ENCODE results near the gene RASSF5. TPM values are rescaled to one million over a fixed set of nuclear protein-coding genes. Genes with fewer than 3 reads are reported as not detected.
"Not testable (repeated sequence)": the region's sequence is repeated elsewhere in the genome, so short reads cannot be mapped to it uniquely, and the experiment has no call there.

RASSF5 gene
- polyA plus RNA-seq, 4 donors = 4.6 to 6.6 (median 4.9) TPM

DNA sequence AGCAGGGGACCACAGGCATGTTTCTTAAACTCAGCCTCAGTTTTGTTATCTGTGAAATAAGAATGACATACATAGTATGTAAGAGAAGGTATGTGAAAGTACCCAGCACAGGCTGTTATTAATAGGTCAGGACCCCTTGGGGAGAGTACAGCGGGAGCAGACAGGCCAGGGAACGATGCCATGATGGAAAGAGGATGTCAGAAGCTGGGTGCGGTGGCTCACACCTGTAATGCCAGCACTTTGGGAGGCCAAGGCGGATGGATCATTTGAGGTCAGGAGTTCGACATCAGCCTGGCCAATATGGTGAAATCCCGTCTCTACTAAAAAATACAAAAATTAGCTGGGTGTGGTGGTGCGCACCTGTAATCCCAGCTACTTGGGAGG lies 73.8 kb downstream of the RASSF5 start:
- not testable (repeated sequence) for DNase-seq (ENCODE audit: low read depth in 4 of 4, low spot score in 2 of 4)

- DNase-seq (ENCODE audit: low read depth in 4 of 4, low spot score in 2 of 4) = no peak
Measured at GRCh38 chr1:206581571-206581981, 74.2 kb downstream of the RASSF5 start.

DNA sequence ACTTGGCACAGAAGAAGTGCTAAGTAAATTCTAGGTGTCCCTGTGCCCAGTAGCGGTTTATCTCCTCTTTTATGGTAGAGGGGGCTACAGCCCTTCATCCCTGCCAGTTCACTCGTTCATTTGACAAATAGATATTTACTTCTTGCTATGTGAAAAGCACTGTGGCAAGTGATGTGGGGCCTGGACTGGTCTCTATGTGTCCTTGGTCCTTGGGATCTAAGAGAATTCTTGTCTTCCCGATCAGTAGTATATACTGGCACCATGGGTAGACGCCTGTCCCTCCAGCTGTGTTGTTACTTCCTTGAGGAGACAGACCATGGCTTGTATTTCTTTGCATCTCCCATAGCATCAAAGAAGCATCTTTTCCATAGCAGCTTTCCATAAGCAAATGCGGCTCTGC lies 75.2 kb downstream of the RASSF5 start:
- no peak for DNase-seq (ENCODE audit: low read depth in 4 of 4, low spot score in 2 of 4)

GRCh38 chr1:206582971-206583706 lies 75.8 kb downstream of the RASSF5 start:
- no peak for DNase-seq (ENCODE audit: low read depth in 4 of 4, low spot score in 2 of 4)

- peak in 1 of 4 donors; percentile 50 for DNase-seq (ENCODE audit: low read depth in 4 of 4, low spot score in 2 of 4)
Measured at GRCh38 chr1:206583707-206584648, 76.6 kb downstream of the RASSF5 start.

GRCh38 chr1:206584683-206585082 lies 77.4 kb downstream of the RASSF5 start:
- DNase-seq (ENCODE audit: low read depth in 4 of 4, low spot score in 2 of 4) = no peak

DNA sequence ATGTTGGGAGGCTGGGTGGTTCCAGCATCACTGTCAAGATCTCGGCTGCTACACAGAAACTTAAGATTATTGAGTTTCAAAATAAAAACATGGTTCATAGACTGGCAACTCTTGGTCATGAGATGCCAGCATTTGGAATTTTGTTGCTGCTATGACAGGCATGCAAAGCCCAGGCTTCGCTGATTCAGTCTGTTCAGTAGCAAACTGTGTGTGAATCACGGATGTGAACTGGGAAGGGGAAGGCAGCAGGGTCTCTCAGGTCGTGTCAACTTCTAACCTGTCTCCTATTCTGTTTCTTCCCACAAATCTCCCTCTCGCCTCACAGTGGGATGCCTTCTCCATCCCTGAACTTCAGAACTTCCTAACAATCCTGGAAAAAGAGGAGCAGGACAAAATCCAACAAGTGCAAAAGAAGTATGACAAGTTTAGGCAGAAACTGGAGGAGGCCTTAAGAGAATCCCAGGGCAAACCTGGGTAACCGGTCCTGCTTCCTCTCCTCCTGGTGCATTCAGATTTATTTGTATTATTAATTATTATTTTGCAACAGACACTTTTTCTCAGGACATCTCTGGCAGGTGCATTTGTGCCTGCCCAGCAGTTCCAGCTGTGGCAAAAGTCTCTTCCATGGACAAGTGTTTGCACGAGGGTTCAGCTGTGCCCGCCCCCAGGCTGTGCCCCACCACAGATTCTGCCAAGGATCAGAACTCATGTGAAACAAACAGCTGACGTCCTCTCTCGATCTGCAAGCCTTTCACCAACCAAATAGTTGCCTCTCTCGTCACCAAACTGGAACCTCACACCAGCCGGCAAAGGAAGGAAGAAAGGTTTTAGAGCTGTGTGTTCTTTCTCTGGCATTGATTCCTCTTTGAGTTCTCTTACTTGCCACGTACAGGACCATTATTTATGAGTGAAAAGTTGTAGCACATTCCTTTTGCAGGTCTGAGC lies 79.4 kb downstream of the RASSF5 start:
- no peak for DNase-seq (ENCODE audit: low read depth in 4 of 4, low spot score in 2 of 4)

DNA sequence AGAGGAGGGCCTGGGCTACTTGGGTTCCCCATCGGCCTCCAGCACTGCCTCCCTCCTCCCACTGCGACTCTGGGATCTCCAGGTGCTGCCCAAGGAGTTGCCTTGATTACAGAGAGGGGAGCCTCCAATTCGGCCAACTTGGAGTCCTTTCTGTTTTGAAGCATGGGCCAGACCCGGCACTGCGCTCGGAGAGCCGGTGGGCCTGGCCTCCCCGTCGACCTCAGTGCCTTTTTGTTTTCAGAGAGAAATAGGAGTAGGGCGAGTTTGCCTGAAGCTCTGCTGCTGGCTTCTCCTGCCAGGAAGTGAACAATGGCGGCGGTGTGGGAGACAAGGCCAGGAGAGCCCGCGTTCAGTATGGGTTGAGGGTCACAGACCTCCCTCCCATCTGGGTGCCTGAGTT lies 80.6 kb downstream of the RASSF5 start:
- DNase-seq (ENCODE audit: low read depth in 4 of 4, low spot score in 2 of 4) = no peak

DNA sequence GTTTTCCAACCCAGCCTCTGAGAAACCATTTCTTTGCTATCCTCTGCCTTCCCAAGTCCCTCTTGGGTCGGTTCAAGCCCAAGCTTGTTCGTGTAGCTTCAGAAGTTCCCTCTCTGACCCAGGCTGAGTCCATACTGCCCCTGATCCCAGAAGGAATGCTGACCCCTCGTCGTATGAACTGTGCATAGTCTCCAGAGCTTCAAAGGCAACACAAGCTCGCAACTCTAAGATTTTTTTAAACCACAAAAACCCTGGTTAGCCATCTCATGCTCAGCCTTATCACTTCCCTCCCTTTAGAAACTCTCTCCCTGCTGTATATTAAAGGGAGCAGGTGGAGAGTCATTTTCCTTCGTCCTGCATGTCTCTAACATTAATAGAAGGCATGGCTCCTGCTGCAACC lies 81.2 kb downstream of the RASSF5 start:
- DNase-seq (ENCODE audit: low read depth in 4 of 4, low spot score in 2 of 4) = no peak

GRCh38 chr1:206589206-206589605 lies 81.9 kb downstream of the RASSF5 start:
- peak in 2 of 4 donors; percentile 25 to 35 for DNase-seq (ENCODE audit: low read depth in 4 of 4, low spot score in 2 of 4)

- no peak for DNase-seq (ENCODE audit: low read depth in 4 of 4, low spot score in 2 of 4)
Measured at GRCh38 chr1:206590025-206590758, 82.9 kb downstream of the RASSF5 start.

DNA sequence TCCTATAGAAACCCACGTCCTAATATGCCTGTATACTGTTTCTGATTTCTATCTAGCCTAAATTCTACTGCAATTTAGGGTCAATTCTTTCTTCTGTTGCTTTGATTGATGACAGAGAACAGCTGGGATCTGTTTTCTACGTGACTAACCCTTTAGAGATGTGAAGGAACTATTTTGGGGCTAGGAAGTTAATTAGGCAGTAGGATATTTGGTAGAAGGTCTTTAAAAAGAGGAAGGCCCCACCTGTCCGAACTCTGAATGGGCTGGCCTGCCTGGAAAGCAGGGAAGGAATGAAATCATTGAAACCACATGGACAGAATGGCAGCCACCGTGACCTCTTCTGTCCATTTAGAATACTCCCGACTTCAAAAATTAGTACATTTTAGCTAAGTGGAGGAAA lies 83.9 kb downstream of the RASSF5 start:
- DNase-seq (ENCODE audit: low read depth in 4 of 4, low spot score in 2 of 4) = no peak

DNA sequence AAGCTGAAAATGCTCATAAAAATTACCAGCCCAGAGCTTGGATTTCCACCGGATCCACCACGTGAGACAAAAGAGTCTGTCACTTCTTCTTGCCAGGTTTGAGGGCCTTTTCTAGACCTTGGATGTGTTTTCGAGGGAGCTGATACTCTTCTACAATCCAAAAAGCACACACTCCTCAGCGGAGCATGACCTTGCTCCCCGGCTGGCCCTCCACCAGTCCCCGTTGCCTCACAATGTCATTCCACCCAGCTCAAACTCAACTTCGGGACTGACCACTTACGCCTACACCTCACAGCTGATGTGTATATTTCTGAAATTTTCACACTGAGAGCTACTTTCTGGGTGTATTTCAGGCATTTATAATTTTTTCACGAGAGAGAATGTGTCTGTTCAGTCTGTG lies 84.4 kb downstream of the RASSF5 start:
- no peak for DNase-seq (ENCODE audit: low read depth in 4 of 4, low spot score in 2 of 4)

GRCh38 chr1:206593351-206593925 lies 86.1 kb downstream of the RASSF5 start:
- no peak for DNase-seq (ENCODE audit: low read depth in 4 of 4, low spot score in 2 of 4)

- no peak for DNase-seq (ENCODE audit: low read depth in 4 of 4, low spot score in 2 of 4)
Measured at GRCh38 chr1:206595581-206596318, 88.4 kb downstream of the RASSF5 start.

DNA sequence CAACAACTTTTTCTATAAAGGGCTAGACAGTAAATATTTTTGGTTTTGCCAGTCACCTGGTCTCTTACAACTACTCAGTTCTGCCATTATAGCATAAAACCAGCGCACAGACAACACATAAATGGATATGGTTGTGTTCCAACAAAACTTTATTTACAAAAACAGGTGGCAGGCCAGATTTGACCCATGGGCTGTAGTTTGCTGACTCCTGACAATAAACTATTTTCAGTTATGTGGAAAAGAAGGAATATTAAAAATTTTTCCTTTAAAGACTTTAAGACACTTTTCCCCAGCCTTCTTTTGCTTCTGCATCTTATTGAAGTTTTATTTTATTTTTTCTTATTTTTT lies 89.0 kb downstream of the RASSF5 start:
- DNase-seq (ENCODE audit: low read depth in 4 of 4, low spot score in 2 of 4) = no peak

- no peak for DNase-seq (ENCODE audit: low read depth in 4 of 4, low spot score in 2 of 4)
Measured at GRCh38 chr1:206600527-206600926, 93.2 kb downstream of the RASSF5 start.

GRCh38 chr1:206604861-206605260 lies 97.5 kb downstream of the RASSF5 start:
- DNase-seq (ENCODE audit: low read depth in 4 of 4, low spot score in 2 of 4) = no peak

DNA sequence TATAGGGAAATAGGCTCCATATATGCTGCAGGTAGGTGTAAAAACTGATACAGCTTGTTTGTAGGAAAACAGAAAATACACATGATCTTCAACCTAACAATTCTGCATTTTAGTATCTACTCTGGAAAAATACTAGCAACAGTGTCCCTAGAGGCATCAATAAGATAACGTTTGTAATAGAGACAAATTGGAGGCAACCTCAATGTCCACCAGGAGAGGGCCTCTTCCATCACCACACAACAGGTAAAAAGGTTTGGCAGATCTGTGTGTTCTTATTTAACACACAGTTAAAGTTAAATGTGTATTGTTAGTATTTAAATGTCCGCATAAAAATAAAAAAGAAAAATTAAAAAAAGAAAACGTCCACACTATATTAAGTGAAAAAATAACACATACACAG lies 99.5 kb downstream of the RASSF5 start:
- no peak for DNase-seq (ENCODE audit: low read depth in 4 of 4, low spot score in 2 of 4)

All from left renal cortex interstitium (tissue), 4 donors.